ENCODE results near the gene MID1. TPM values are rescaled to one million over a fixed set of nuclear protein-coding genes. Genes with fewer than 3 reads are reported as not detected.

The MID1 gene
- polyA plus RNA-seq, 2 of the 4 experiments (the other 2 are of a cell fraction) = 59.5 to 106 TPM

- Histone ChIP-seq H3K4me2 (peak overlapping the region; percentile 92), H3K4me1 (peaks cover 57% of the 10 kb centered on the region), H3K9me3 (no peaks in the 10 kb centered on the region), H3K27ac (peak overlapping the region; percentile 87 to 93), H3K4me3 (peak overlapping the region; percentile 14; the same call in 1 of the 3 replicates)
- ChIA-PET CTCF (interaction anchor here (0.7 to 1.0 kb wide), 3 partner anchors 310 to 445 kb away, joined by 3 to 4 read pairs (median 3); no protein-coding TSS in a partner anchor), POLR2A (no interaction called here)
- TF ChIP-seq SMC3 (IDR thresholded peaks at IDR 0.05) (0 out of 3 replicates have a peak, but pooled peaks have one; percentile 23), JUNB (IDR thresholded peaks at IDR 0.05) (peak; percentile 88), RAD21 (conservative IDR thresholded peaks at IDR 0.05 in 1 of 2, IDR thresholded peaks at IDR 0.05 in 1 of 2) (peak in 1 of 2 experiments; percentile 30; a peak in 1 of 5 replicates), EP300 (IDR thresholded peaks at IDR 0.05) (peak; percentile 83 to 84; a peak in 4 of 5 replicates), JUN (IDR thresholded peaks at IDR 0.05) (peak; percentile 80 to 85; a peak in 4 of 5 replicates), BCL3 (IDR thresholded peaks at IDR 0.05) (peak; percentile 64; the same call in 2 of the 3 replicates), POLR2A (IDR thresholded peaks at IDR 0.05; ENCODE audit: low read length) (no peak), CBX8 (IDR thresholded peaks at IDR 0.05) (no peak), GATA3 (IDR thresholded peaks at IDR 0.05; ENCODE audit: borderline replicate concordance) (peak; percentile 92), CEBPB (IDR thresholded peaks at IDR 0.05) (peak; percentile 15 to 57; a peak in 2 of 4 replicates), HOXB5 (CRISPR knock-in tag; IDR thresholded peaks at IDR 0.05) (no peak), MAX (IDR thresholded peaks at IDR 0.05) (peak; percentile 70), FOSL2 (IDR thresholded peaks at IDR 0.05) (peak; percentile 92), FOSL2 (CRISPR knock-in tag; IDR thresholded peaks at IDR 0.05) (peak; percentile 96), HOXB13 (CRISPR knock-in tag; IDR thresholded peaks at IDR 0.05; ENCODE audit: low read depth) (no peak), KDM5A (IDR thresholded peaks at IDR 0.05) (no peak)
- TF ChIP-seq, protein P1, sequence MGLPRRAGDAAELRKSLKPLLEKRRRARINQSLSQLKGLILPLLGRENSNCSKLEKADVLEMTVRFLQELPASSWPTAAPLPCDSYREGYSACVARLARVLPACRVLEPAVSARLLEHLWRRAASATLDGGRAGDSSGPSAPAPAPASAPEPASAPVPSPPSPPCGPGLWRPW (IDR thresholded peaks at IDR 0.05) = 0 out of 2 replicates have a peak, but pooled peaks have one; percentile 11
- peak; percentile 88 to 93 for ATAC-seq
- peak; percentile 100 for FAIRE-seq
- WGBS (ENCODE audit: missing lambda C conversion rate) = under 1% methylated on average over 15 of the region's 15 CpGs
- DNase-seq (ENCODE audit: low read depth in 1 of 2, low spot score in 1 of 2) = peak; percentile 71 to 85
These were observed 14.2 kb upstream of the MID1 start for GRCh38 chrX:10634392-10635161.

- ChIA-PET CTCF (interaction anchor here (4.5 kb wide), 2 partner anchors 13 to 443 kb away, joined by 22 to 41 read pairs; partner anchors contain the start of gene MID1), POLR2A (interaction anchor here (0.6 to 2.0 kb wide), 2 partner anchors 14 to 82 kb away, joined by 3 to 10 read pairs; partner anchors contain the start of gene MID1)
- Histone ChIP-seq H3K4me2 (peak overlapping the region; percentile 92), H3K27ac (peak overlapping the region; percentile 87 to 93), H3K4me3 (no peak overlapping the region), H3K4me1 (peaks cover 65% of the 10 kb centered on the region), H3K9me3 (no peaks in the 10 kb centered on the region)
- FAIRE-seq = no peak
- ATAC-seq = peak; percentile 86 to 89
- 4% methylated on average over 2 of the region's 2 CpGs for WGBS (ENCODE audit: missing lambda C conversion rate)
- DNase-seq (ENCODE audit: low read depth in 1 of 2, low spot score in 1 of 2) = peak; percentile 67 to 90
- TF ChIP-seq GATA3 (IDR thresholded peaks at IDR 0.05; ENCODE audit: borderline replicate concordance) = peak; percentile 79; the same call in 1 of the 2 replicates
- no peak for TF ChIP-seq TP53 (CRISPR knock-in tag; IDR thresholded peaks at IDR 0.05)
- no peak for TF ChIP-seq HMGXB4 (CRISPR knock-in tag; IDR thresholded peaks at IDR 0.05; ENCODE audit: borderline replicate concordance)
- TF ChIP-seq HEYL (CRISPR knock-in tag; IDR thresholded peaks at IDR 0.05) = no peak
- TF ChIP-seq EP300 (IDR thresholded peaks at IDR 0.05) = peak; percentile 60 to 77; a peak in 3 of 5 replicates
- no peak for TF ChIP-seq RARB (CRISPR knock-in tag; IDR thresholded peaks at IDR 0.05)
- TF ChIP-seq NFE2L2 (conservative IDR thresholded peaks at IDR 0.05; ENCODE audit: low read length) = no peak
- TF ChIP-seq BCL3 (IDR thresholded peaks at IDR 0.05) = no peak
- TF ChIP-seq FOSL2 (IDR thresholded peaks at IDR 0.05) = peak; percentile 60; the same call in 1 of the 2 replicates
- TF ChIP-seq FOSL2 (CRISPR knock-in tag; IDR thresholded peaks at IDR 0.05) = peak; percentile 85
- peak in 1 of 2 experiments; percentile 70; a peak in 2 of 4 replicates for TF ChIP-seq CEBPB (IDR thresholded peaks at IDR 0.05)
- TF ChIP-seq CHD4 (IDR thresholded peaks at IDR 0.05; ENCODE audit: borderline replicate concordance) = no peak
- TF ChIP-seq KDM5A (IDR thresholded peaks at IDR 0.05) = no peak
- TF ChIP-seq, protein P2, sequence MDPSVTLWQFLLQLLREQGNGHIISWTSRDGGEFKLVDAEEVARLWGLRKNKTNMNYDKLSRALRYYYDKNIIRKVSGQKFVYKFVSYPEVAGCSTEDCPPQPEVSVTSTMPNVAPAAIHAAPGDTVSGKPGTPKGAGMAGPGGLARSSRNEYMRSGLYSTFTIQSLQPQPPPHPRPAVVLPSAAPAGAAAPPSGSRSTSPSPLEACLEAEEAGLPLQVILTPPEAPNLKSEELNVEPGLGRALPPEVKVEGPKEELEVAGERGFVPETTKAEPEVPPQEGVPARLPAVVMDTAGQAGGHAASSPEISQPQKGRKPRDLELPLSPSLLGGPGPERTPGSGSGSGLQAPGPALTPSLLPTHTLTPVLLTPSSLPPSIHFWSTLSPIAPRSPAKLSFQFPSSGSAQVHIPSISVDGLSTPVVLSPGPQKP (IDR thresholded peaks at IDR 0.05; ENCODE audit: low read depth, low read length) = no peak
- TF ChIP-seq FOXS1 (CRISPR knock-in tag; IDR thresholded peaks at IDR 0.05) = no peak
- TF ChIP-seq JUNB (IDR thresholded peaks at IDR 0.05) = peak; percentile 67
- TF ChIP-seq RFX5 (IDR thresholded peaks at IDR 0.05) = no peak
- TF ChIP-seq ZNF302 (CRISPR knock-in tag; IDR thresholded peaks at IDR 0.05) = no peak
- TF ChIP-seq MYC (IDR thresholded peaks at IDR 0.05; ENCODE audit: borderline replicate concordance, low read length) = no peak
- no peak for TF ChIP-seq FOSB (CRISPR knock-in tag; IDR thresholded peaks at IDR 0.05)
- no peak for TF ChIP-seq PHF8 (IDR thresholded peaks at IDR 0.05; ENCODE audit: borderline replicate concordance, low read depth)
These were observed 13.3 kb upstream of the MID1 start for GRCh38 chrX:10633722-10634121.
